Gastroesophageal sphincter (tissue), 4 donors: Measurements from ENCODE around the gene CNOT10. TPM values are rescaled to one million over a fixed set of nuclear protein-coding genes. Genes with fewer than 3 reads are reported as not detected.

Source experiments
- ATAC-seq: fragments of 150-250 bp; one replicate; pipeline ENCODE4 v1.9.1; 2016; ENCODE audit warnings: mild to moderate bottlenecking, moderate library complexity
- H3K27ac ChIP-seq, 4 donors: fragments of 200-600 bp; sonication (generic) in 3 of 4; 1 replicate in 3 of 4; 2 replicates in 1 of 4; pipeline ENCODE4 v1.5.1; 2016 to 2019
- H3K27me3 ChIP-seq: fragments of 200-600 bp; sonication (generic); one replicate; pipeline ENCODE4 v1.5.1; 2019
- H3K36me3 ChIP-seq, 2 donors: fragments of 200-600 bp; sonication (generic); one replicate each; pipeline ENCODE4 v1.5.1; 2019; ENCODE audit warnings: control low read depth in 1 of 2
- H3K4me1 ChIP-seq, 3 donors: fragments of 200-600 bp; sonication (generic); 1 replicate in 2 of 3; 2 replicates in 1 of 3; pipeline ENCODE4 v1.5.1; 2016 to 2019; ENCODE audit warnings: control low read depth in 2 of 3
- H3K4me3 ChIP-seq, 2 donors: fragments of 200-600 bp; sonication (generic); one replicate each; pipeline ENCODE4 v1.5.1; 2019; ENCODE audit warnings: mild to moderate bottlenecking in 1 of 2, moderate library complexity in 1 of 2
- H3K9me3 ChIP-seq, 3 donors: fragments of 200-600 bp; sonication (generic); one replicate each; pipeline ENCODE4 v1.5.1; 2017 to 2019; ENCODE audit warnings: control low read depth in 2 of 3
- CTCF ChIP-seq, 4 experiments: fragments of 200-600 bp in 2 of 4; fragments of 450-650 bp in 2 of 4; sonication (generic) in 1 of 4; IDR thresholded peaks; one replicate each; pipeline ENCODE4 v1.5.1; 2017 to 2019; ENCODE audit warnings: antibody characterized with exemption in 4 of 4, mild to moderate bottlenecking in 2 of 4, moderate library complexity in 2 of 4
- EP300 ChIP-seq: sonication (generic); formaldehyde crosslinking; IDR thresholded peaks from one replicate; pipeline ENCODE4 v1.6.1; 2017; ENCODE audit warnings: antibody characterized with exemption, mild to moderate bottlenecking
- POLR2A ChIP-seq, 2 donors: fragments of 450-650 bp; IDR thresholded peaks; one replicate each; pipeline ENCODE4 v1.6.1; 2017; ENCODE audit warnings: antibody characterized with exemption in 2 of 2, mild to moderate bottlenecking in 2 of 2, moderate library complexity in 1 of 2
- POLR2AphosphoS5 ChIP-seq: sonication (generic); formaldehyde crosslinking; IDR thresholded peaks from one replicate; pipeline ENCODE4 v1.6.1; 2017; ENCODE audit warnings: antibody characterized with exemption
- WGBS, 2 donors: methylation state at CpG; one replicate each; pipeline ENCODE4 v1.1.5; 2018; ENCODE audit warnings: low coverage in 1 of 2; 5-methylcytosine and 5-hydroxymethylcytosine counted together
- total RNA-seq, 4 donors: library from RNA; depleted of rRNA; stranded (reverse); fragments of >200 nt; gene quantifications; one replicate each; pipeline ENCODE4 v1.1.0, GENCODE V29; 2016

Gene CNOT10
- total RNA-seq, 4 donors from 2014 or later = 11.8 to 18.7 (median 15.1) TPM

- WGBS, 2 donors = 83 to 100% methylated on average over 1 of the region's 1 CpG
- peaks cover 0 to 80% of the 10 kb centered on the region in 2 donors for H3K36me3 ChIP-seq
- H3K27ac ChIP-seq = no peak overlapping the region
- peaks cover 0 to under 1% (median 0%) of the 10 kb centered on the region in 3 donors for H3K4me1 ChIP-seq
- TF ChIP-seq CTCF (IDR thresholded peaks at IDR 0.05) = no peak
- no peak for TF ChIP-seq POLR2A (IDR thresholded peaks at IDR 0.05)
- no peak for TF ChIP-seq EP300
- no peak for ATAC-seq
- no peak overlapping the region for H3K4me3 ChIP-seq
- H3K27me3 ChIP-seq = no peaks in the 10 kb centered on the region
- H3K9me3 ChIP-seq = no peaks in the 10 kb centered on the region
Measured at GRCh38 chr3:32712506-32713055, 27.6 kb downstream of the CNOT10 start.

- TF ChIP-seq POLR2AphosphoS5 (no peak), EP300 (no peak)
- peaks cover 0 to 86% of the 10 kb centered on the region in 2 donors for H3K36me3 ChIP-seq
- no peaks in the 10 kb centered on the region for H3K9me3 ChIP-seq
- H3K27me3 ChIP-seq = no peaks in the 10 kb centered on the region
- H3K4me1 ChIP-seq = no peaks in the 10 kb centered on the region
- no peak for ATAC-seq
- no peak overlapping the region for H3K4me3 ChIP-seq
- no peak overlapping the region for H3K27ac ChIP-seq
Measured at GRCh38 chr3:32713181-32713580, 28.2 kb downstream of the CNOT10 start.

DNA sequence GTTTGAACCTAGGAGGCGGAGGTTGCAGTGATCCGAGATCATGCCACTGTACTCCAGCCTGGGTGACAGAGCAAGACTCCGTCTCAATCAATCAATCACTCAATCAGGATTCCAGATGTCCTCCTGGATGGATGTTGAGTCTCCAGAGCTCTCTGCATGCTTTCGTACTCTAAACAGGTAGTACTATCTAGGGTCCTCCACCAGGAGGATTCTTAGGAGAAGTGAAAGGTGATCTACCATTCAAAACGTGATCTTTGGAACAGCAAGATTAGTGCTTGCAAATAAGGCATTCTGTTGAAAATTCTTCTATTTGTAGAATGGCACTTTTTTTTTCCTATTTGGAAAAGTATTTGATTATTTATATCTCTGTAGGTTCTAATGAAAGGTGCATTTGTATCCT lies 34.3 kb downstream of the CNOT10 start:
- no peaks in the 10 kb centered on the region for H3K9me3 ChIP-seq
- H3K27ac ChIP-seq = no peak overlapping the region
- no peaks in the 10 kb centered on the region for H3K27me3 ChIP-seq
- TF ChIP-seq CTCF (IDR thresholded peaks at IDR 0.05) = no peak
- no peak for TF ChIP-seq EP300
- no peak for TF ChIP-seq POLR2A (IDR thresholded peaks at IDR 0.05)
- no peak for TF ChIP-seq POLR2AphosphoS5
- ATAC-seq = no peak
- H3K36me3 ChIP-seq = peaks cover 0 to 86% of the 10 kb centered on the region in 2 donors
- WGBS, 2 donors = 89 to 91% methylated on average over 5 of the region's 5 CpGs
- H3K4me1 ChIP-seq = no peaks in the 10 kb centered on the region
- H3K4me3 ChIP-seq = no peak overlapping the region

- WGBS, 2 donors = 86 to 97% methylated on average over 5 of the region's 5 CpGs
- no peak for TF ChIP-seq POLR2A (IDR thresholded peaks at IDR 0.05)
- no peak for TF ChIP-seq POLR2AphosphoS5
- TF ChIP-seq EP300 = no peak
- TF ChIP-seq CTCF (IDR thresholded peaks at IDR 0.05) = no peak
- ATAC-seq = no peak
- H3K36me3 ChIP-seq = peaks cover 0 to 86% of the 10 kb centered on the region in 2 donors
- H3K4me1 ChIP-seq = no peaks in the 10 kb centered on the region
- H3K4me3 ChIP-seq = no peak overlapping the region
- H3K9me3 ChIP-seq = no peaks in the 10 kb centered on the region
- H3K27ac ChIP-seq = no peak overlapping the region
- no peaks in the 10 kb centered on the region for H3K27me3 ChIP-seq
Measured at GRCh38 chr3:32719931-32720330, 34.9 kb downstream of the CNOT10 start.

- Histone ChIP-seq H3K4me1 (no peaks in the 10 kb centered on the region), H3K27ac (no peak overlapping the region), H3K27me3 (no peaks in the 10 kb centered on the region), H3K4me3 (no peak overlapping the region), H3K36me3 (peaks cover 0 to 73% of the 10 kb centered on the region in 2 donors), H3K9me3 (no peaks in the 10 kb centered on the region)
- TF ChIP-seq POLR2AphosphoS5 (no peak), POLR2A (IDR thresholded peaks at IDR 0.05) (no peak), EP300 (no peak), CTCF (IDR thresholded peaks at IDR 0.05) (no peak)
- ATAC-seq = no peak
Measured at GRCh38 chr3:32725721-32726120, 40.7 kb downstream of the CNOT10 start.
